Prostate gland (tissue), 2 donors: ENCODE measurements around the gene TBC1D19. TPM values are rescaled to one million over a fixed set of nuclear protein-coding genes. Genes with fewer than 3 reads are reported as not detected.

Experiments used
- DNase-seq: peaks from one replicate; pipeline ENCODE4 v3.0.0-alpha.2; 2019; ENCODE audit warnings: low spot score
- H3K27ac ChIP-seq, 2 donors: fragments of 200-600 bp; sonication (generic); 2 replicates each; pipeline ENCODE4 v1.5.1; 2017 to 2019
- H3K27me3 ChIP-seq: fragments of 200-600 bp; sonication (generic); replicated peaks from 2 replicates; pipeline ENCODE4 v1.5.1; 2019; ENCODE audit not compliant: insufficient read depth
- H3K36me3 ChIP-seq, 2 donors: fragments of 200-600 bp; sonication (generic); 1 replicate in 1 of 2; 2 replicates in 1 of 2; pipeline versions ENCODE4 v1.5.1 to v1.8.1; 2017 to 2019
- H3K4me1 ChIP-seq: fragments of 200-600 bp; sonication (generic); replicated peaks from 2 replicates; pipeline ENCODE4 v1.5.1; 2019
- H3K4me3 ChIP-seq, 2 donors: fragments of 200-600 bp; sonication (generic); 2 replicates each; pipeline ENCODE4 v1.5.1; 2017 to 2019
- H3K9me3 ChIP-seq: fragments of 200-600 bp; sonication (generic); 2 replicates; pipeline ENCODE4 v1.5.1; 2017
- POLR2A ChIP-seq: fragments of 450-650 bp; IDR thresholded peaks from one replicate; pipeline ENCODE4 v1.6.1; 2016; ENCODE audit warnings: antibody characterized with exemption, mild to moderate bottlenecking
- POLR2AphosphoS5 ChIP-seq: sonication (generic); formaldehyde crosslinking; IDR thresholded peaks from one replicate; pipeline ENCODE4 v1.6.1; 2017; ENCODE audit warnings: antibody characterized with exemption
- WGBS: methylation state at CpG from one replicate; pipeline ENCODE4 v1.1.5; 2018; 5-methylcytosine and 5-hydroxymethylcytosine counted together
- intact Hi-C: fragments of 100-400 bp; cut with DNase I; formaldehyde crosslinking; loops from one replicate; pipeline ENCODE4 v1.14.2; 2022
- total RNA-seq, 2 donors: library from RNA; depleted of rRNA; stranded (reverse); fragments of >200 nt; gene quantifications; one replicate each; pipeline ENCODE4 v1.1.0, GENCODE V29; 2016
- TF ChIP-seq, protein P1 (sequence below), 4 experiments: fragments of 200-600 bp in 2 of 4; fragments of 450-650 bp in 2 of 4; sonication (generic) in 2 of 4; IDR thresholded peaks; 1 replicate in 3 of 4; 2 replicates in 1 of 4; pipeline ENCODE4 v1.5.1; 2016 to 2019; ENCODE audit warnings: antibody characterized with exemption in 4 of 4, mild to moderate bottlenecking in 2 of 4, moderate library complexity in 2 of 4

TBC1D19 gene
- total RNA-seq, 2 donors from 2014 or later, result 11.3 to 19.9 TPM

DNA sequence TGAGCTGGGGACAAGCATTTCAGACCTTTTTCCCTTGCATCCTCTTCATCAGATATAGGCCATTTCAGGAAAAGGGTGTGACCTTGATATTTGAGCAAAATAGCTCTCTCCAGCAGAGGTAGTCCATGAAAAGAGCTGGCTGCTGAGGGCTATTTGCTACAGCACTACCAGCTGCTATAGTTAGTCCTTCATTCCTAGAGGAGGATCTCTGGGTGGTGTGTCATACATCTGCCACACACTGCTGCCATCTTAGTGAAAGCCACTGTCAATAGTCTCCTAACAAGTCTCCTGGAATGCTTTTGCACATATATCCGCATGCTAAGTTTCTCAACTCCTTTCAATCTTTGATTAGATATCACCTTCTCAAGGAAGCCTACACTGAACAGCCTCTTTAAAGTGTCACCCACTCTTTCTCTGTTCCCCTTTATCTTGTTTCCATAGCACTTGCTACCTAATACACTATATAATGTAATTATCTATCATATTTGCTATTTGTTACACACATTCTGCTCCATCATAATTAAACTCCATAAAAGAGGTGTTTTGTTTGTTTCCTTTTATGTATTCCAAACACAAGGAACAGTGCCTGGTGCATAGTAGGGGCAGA is 131.9 kb downstream of the TBC1D19 start:
- H3K27me3 ChIP-seq, result no peaks in the 10 kb centered on the region
- no peaks in the 10 kb centered on the region for H3K36me3 ChIP-seq
- H3K27ac ChIP-seq, result no peak overlapping the region
- H3K9me3 ChIP-seq, result no peaks in the 10 kb centered on the region
- no peak for DNase-seq
- intact Hi-C loops, result no loop called here
- TF ChIP-seq, protein P1, sequence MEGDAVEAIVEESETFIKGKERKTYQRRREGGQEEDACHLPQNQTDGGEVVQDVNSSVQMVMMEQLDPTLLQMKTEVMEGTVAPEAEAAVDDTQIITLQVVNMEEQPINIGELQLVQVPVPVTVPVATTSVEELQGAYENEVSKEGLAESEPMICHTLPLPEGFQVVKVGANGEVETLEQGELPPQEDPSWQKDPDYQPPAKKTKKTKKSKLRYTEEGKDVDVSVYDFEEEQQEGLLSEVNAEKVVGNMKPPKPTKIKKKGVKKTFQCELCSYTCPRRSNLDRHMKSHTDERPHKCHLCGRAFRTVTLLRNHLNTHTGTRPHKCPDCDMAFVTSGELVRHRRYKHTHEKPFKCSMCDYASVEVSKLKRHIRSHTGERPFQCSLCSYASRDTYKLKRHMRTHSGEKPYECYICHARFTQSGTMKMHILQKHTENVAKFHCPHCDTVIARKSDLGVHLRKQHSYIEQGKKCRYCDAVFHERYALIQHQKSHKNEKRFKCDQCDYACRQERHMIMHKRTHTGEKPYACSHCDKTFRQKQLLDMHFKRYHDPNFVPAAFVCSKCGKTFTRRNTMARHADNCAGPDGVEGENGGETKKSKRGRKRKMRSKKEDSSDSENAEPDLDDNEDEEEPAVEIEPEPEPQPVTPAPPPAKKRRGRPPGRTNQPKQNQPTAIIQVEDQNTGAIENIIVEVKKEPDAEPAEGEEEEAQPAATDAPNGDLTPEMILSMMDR (IDR thresholded peaks at IDR 0.05), result no peak
- TF ChIP-seq POLR2A, result no peak
- WGBS, result 97% methylated on average over 1 of the region's 1 CpG
- no peak overlapping the region for H3K4me3 ChIP-seq
- no peaks in the 10 kb centered on the region for H3K4me1 ChIP-seq

DNA sequence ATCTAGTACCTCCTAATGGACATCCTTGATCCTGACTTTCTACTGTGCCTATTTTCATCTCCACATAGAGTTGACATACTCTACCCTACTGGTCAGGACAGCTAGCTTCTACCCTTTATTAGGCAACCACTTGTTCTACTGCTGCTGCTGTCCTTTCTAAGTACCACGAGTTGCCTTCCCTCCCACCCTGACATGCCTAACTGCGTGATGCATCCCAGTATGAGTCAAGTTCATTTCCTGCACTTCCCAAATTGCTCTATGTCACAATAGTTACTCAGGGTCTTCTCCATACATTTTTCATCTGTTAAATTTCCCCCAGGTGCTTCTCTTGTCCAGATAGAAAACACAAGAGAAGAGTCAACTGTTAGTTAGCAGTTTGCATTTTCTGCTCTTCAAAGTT is 133.4 kb downstream of the TBC1D19 start:
- intact Hi-C loops, result no loop called here

DNA sequence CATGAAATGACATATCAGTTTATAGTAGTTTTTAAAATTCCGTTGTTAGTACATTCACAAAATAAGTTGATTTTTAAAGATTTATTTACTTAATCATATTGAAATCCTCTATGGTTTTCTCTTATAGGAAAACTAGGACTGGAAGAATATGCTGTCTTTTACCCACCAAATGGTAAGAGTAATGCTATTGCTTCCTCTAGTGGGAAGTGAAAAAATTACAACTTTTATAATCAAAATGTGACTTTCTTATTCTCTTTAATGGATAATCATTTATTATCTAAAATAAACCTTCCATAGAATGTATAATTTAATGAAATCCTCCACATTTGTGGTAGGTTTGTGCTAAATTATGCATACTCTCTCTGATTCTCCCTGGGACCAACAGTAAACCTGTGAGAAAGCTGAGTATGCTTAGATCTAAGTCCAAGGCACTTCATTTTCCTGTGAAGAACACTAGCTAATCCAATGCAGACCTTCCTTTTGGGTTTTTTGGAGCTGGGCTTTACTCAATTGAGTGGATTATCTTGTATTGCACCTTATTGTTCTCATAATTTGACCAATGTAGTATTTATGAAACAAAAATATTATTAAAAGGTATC is 136.2 kb downstream of the TBC1D19 start:
- no peaks in the 10 kb centered on the region for H3K4me1 ChIP-seq
- no peaks in the 10 kb centered on the region for H3K9me3 ChIP-seq
- H3K4me3 ChIP-seq, result no peak overlapping the region
- intact Hi-C loops, result loop anchor here (2.0 kb wide), 1 partner anchor 261 kb away; no protein-coding TSS in a partner anchor
- no peak overlapping the region for H3K27ac ChIP-seq
- no peak for TF ChIP-seq POLR2AphosphoS5
- TF ChIP-seq, protein P1 (IDR thresholded peaks at IDR 0.05), result peak in 3 of 4 experiments; percentile 27 to 58 (median 47)
- WGBS, result 57% methylated on average over 1 of the region's 1 CpG
- DNase-seq, result no peak
- no peaks in the 10 kb centered on the region for H3K36me3 ChIP-seq
- no peaks in the 10 kb centered on the region for H3K27me3 ChIP-seq

More for the DNA sequence above, 133.4 kb downstream of the TBC1D19 start:
- TF ChIP-seq POLR2AphosphoS5, result no peak
- TF ChIP-seq, protein P1 (IDR thresholded peaks at IDR 0.05), result no peak
- TF ChIP-seq POLR2A, result no peak
- H3K27ac ChIP-seq, result no peak overlapping the region
- WGBS, result 66% methylated on average over 2 of the region's 2 CpGs
- H3K36me3 ChIP-seq, result no peaks in the 10 kb centered on the region
- H3K4me1 ChIP-seq, result no peaks in the 10 kb centered on the region
- H3K9me3 ChIP-seq, result no peaks in the 10 kb centered on the region
- DNase-seq, result no peak
- H3K4me3 ChIP-seq, result no peak overlapping the region
- H3K27me3 ChIP-seq, result no peaks in the 10 kb centered on the region

DNA sequence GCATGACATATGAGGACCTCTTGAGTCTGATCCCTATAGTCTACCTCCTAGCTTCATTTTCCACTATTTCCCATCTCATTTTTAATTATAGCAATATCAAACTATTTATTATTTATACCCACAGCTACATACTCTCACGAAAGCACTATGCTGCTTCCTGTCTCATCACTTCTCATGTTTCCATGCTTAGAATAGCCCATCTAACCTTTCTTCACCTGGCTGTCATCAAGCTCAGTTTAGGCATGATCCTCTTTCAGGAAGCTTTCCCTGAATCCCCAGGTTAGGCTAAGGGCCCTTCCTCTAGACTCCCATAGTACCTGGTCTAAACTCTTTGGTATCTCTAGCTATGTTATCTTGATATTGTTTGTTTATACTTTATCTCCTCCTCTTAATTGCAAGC is 137.8 kb downstream of the TBC1D19 start:
- Histone ChIP-seq H3K27me3 (no peaks in the 10 kb centered on the region), H3K4me1 (no peaks in the 10 kb centered on the region), H3K4me3 (no peak overlapping the region), H3K9me3 (no peaks in the 10 kb centered on the region), H3K27ac (no peak overlapping the region), H3K36me3 (no peaks in the 10 kb centered on the region)
- TF ChIP-seq POLR2AphosphoS5, result no peak
- no peak for TF ChIP-seq POLR2A
- TF ChIP-seq, protein P1 (IDR thresholded peaks at IDR 0.05), result no peak
- DNase-seq, result no peak
- intact Hi-C loops, result loop anchor here (2.0 kb wide), 1 partner anchor 263 kb away; no protein-coding TSS in a partner anchor
- WGBS, result 92% methylated on average over 1 of the region's 1 CpG

DNA sequence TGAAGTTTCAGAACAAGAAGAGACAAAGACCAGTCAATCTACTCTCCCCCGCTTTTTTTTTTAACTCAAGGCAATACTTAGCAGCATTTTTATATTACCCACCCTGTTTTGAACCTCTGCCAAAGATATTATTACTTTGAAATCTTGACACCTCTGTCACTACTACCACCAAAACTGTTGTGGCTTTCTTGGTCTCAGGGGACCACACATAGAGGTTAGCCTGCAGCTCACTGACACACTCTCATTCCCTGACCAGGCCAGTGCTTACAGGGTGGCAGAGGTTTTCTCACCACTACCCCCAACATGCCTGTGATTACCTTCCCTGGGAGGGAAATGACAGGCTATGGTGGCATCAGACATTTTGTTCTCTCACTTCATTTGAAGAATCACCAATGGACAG is 139.3 kb downstream of the TBC1D19 start:
- no peaks in the 10 kb centered on the region for H3K9me3 ChIP-seq
- WGBS, result 100% methylated on average over 1 of the region's 1 CpG
- no peak for DNase-seq
- TF ChIP-seq POLR2AphosphoS5 (no peak), POLR2A (no peak)
- TF ChIP-seq, protein P1 (IDR thresholded peaks at IDR 0.05), result no peak
- intact Hi-C loops, result no loop called here
- no peaks in the 10 kb centered on the region for H3K4me1 ChIP-seq
- no peak overlapping the region for H3K27ac ChIP-seq
- no peaks in the 10 kb centered on the region for H3K36me3 ChIP-seq
- no peak overlapping the region for H3K4me3 ChIP-seq
- H3K27me3 ChIP-seq, result no peaks in the 10 kb centered on the region
